Measurements from ENCODE around the gene TMEM225B.
"Not testable (repeated sequence)": the region's sequence is repeated elsewhere in the genome, so short reads cannot be mapped to it uniquely, and the experiment has no call there.

TMEM225B gene

DNA sequence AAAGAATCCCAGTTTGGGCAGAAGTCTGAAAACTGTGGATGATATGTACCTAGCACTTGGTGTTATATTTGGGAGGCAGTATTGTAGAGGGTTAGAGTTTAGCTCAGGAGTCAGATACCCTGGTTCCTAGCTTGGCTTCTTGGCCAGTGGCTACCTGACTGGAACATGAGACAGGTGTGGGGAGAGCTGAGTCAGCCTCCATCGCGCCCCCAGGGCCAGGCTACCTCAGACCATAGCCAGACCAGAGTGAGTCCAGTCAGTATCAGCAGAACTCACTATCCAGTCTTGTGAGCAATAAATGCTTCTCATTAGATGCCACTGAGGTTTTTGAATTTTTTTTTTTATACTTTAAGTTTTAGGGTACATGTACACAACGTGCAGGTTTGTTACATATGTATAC, 55.7 kb downstream of the TMEM225B start:
- no peak for DNase-seq (ENCODE audit: low read depth in 1 of 2, low spot score in 1 of 2)

DNA sequence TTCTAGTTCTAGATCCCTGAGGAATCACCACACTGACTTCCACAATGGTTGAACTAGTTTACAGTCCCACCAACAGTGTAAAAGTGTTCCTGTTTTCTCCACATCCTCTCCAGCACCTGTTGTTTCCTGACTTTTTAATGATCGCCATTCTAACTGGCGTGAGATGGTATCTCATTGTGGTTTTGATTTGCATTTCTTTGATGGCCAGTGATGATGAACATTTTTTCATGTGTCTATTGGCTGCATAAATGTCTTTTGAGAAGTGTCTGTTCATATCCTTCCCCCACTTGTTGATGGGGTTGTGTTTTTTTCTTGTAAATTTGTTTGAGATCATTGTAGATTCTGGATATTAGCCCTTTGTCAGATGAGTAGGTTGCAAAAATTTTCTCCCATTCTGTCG, 56.6 kb downstream of the TMEM225B start:
- not testable (repeated sequence) for DNase-seq (ENCODE audit: low read depth in 1 of 2, low spot score in 1 of 2)

DNA sequence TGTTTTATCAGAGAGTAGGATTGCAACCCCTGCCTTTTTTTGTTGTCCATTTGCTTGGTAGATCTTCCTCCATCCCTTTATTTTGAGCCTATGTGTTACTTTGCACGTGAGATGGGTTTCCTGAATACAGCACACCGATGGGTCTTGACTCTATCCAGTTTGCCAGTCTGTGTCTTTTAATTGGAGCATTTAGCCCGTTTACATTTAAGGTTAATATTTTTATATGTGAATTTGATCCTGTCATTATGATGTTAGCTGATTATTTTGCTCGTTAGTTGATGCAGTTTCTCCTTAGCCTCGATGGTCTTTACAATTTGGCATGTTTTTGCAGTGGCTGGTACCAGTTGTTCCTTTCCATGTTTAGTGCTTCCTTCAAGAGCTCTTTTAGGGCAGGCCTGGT, 59.8 kb downstream of the TMEM225B start:
- DNase-seq (ENCODE audit: low read depth in 1 of 2, low spot score in 1 of 2): not testable (repeated sequence)

Measured in stimulated activated CD4-positive, alpha-beta T cell treated with anti-CD3 and anti-CD28 coated beads, Interleukin-15, amount 100 ng/mL, for 1 hour (primary cell).